Upper lobe of right lung (tissue), 1 donor: ENCODE results near the gene APBB1IP. TPM values are rescaled to one million over a fixed set of nuclear protein-coding genes. Genes with fewer than 3 reads are reported as not detected.
"Not testable (repeated sequence)": the region's sequence is repeated elsewhere in the genome, so short reads cannot be mapped to it uniquely, and the experiment has no call there.

Source experiments
- ATAC-seq: fragments of 200-7000 bp; cut with Tn5 transposase; one replicate; pipeline ENCODE4 v1.9.1; 2020; ENCODE audit warnings: mild to moderate bottlenecking, moderate library complexity
- DNase-seq: peaks from one replicate; pipeline ENCODE4 v3.0.0-alpha.2; 2020
- H3K27ac ChIP-seq: fragments of 200-600 bp; one replicate; pipeline ENCODE4 v1.8.0; 2022
- H3K27me3 ChIP-seq: fragments of 200-600 bp; one replicate; pipeline ENCODE4 v1.8.0; 2022; ENCODE audit warnings: mild to moderate bottlenecking
- H3K36me3 ChIP-seq: fragments of 200-600 bp; one replicate; pipeline ENCODE4 v1.8.0; 2022
- H3K4me1 ChIP-seq: fragments of 200-600 bp; one replicate; pipeline ENCODE4 v1.8.0; 2022
- H3K4me3 ChIP-seq: fragments of 200-600 bp; one replicate; pipeline ENCODE4 v1.8.0; 2022; ENCODE audit warnings: mild to moderate bottlenecking
- H3K9me3 ChIP-seq: fragments of 200-600 bp; one replicate; pipeline ENCODE4 v1.8.0; 2022
- CTCF ChIP-seq: fragments of 200-600 bp; IDR thresholded peaks from one replicate; pipeline ENCODE4 v1.8.0; 2022; ENCODE audit warnings: antibody characterized with exemption
- intact Hi-C: fragments of 100-400 bp; cut with DNase I; formaldehyde crosslinking; loops from one replicate; pipeline ENCODE4 v1.11.0; 2022
- long read RNA-seq: library from polyadenylated mRNA; unstranded; transcript quantifications from one replicate; pipeline ENCODE4 v2.0.0, GENCODE V29; 2021
- total RNA-seq: library from RNA; stranded (reverse); fragmentation: NEBNext Ultra II Directional; extraction: Animal tissue kit (Norgen Biotek cat#: 25700); gene quantifications from one replicate; pipeline ENCODE4 v1.2.1, GENCODE V29; 2021
- donor health status: DM: no; HTN: yes; CAD: no; lungs with severe emphysema.

APBB1IP gene
- total RNA-seq, result 19.2 TPM
- long read RNA-seq, partial matches to known transcripts, result 5 of 14 reads
- long read RNA-seq, other reads (novel, unspliced or antisense), result 9 of 14 reads

GRCh38 chr10:26437637-26438461, at the start of gene APBB1IP:
Gene APBB1IP, plus strand, starts transcription at chr10:26438341. Its CDS starts 53,986 bp downstream, at chr10:26492327.
- intact Hi-C loops, result no loop called here
- Histone ChIP-seq H3K27me3 (no peaks in the 10 kb centered on the region), H3K9me3 (no peaks in the 10 kb centered on the region), H3K36me3 (no peaks in the 10 kb centered on the region), H3K4me3 (peak within 1 kb of the TSS; percentile 63), H3K4me1 (peaks cover 6% of the 10 kb centered on the region), H3K27ac (peak within 1 kb of the TSS; percentile 85)
- DNase-seq, result peak; percentile 94
- no peak for TF ChIP-seq CTCF
- ATAC-seq, result peak; percentile 95

- H3K27me3 ChIP-seq, result peaks cover 17% of the 10 kb centered on the region
- no peak for TF ChIP-seq CTCF
- H3K9me3 ChIP-seq, result no peaks in the 10 kb centered on the region
- no peaks in the 10 kb centered on the region for H3K36me3 ChIP-seq
- ATAC-seq (no peak), DNase-seq (no peak)
- no peak overlapping the region for H3K4me3 ChIP-seq
- no peak overlapping the region for H3K27ac ChIP-seq
- intact Hi-C loops, result no loop called here
- H3K4me1 ChIP-seq, result no peaks in the 10 kb centered on the region
These were observed 48.6 kb upstream of the APBB1IP start for GRCh38 chr10:26389533-26389932.

- Histone ChIP-seq H3K9me3 (no peaks in the 10 kb centered on the region), H3K27me3 (peaks cover 17% of the 10 kb centered on the region), H3K4me1 (no peaks in the 10 kb centered on the region), H3K36me3 (no peaks in the 10 kb centered on the region), H3K4me3 (no peak overlapping the region), H3K27ac (no peak overlapping the region)
- intact Hi-C loops, result no loop called here
- ATAC-seq (peak; percentile 80), DNase-seq (no peak)
- no peak for TF ChIP-seq CTCF
These were observed 46.1 kb upstream of the APBB1IP start for GRCh38 chr10:26391701-26392695.

- ATAC-seq, H3K36me3 ChIP-seq, H3K4me1 ChIP-seq, H3K27me3 ChIP-seq, intact Hi-C loops, DNase-seq, H3K27ac ChIP-seq, H3K4me3 ChIP-seq, H3K9me3 ChIP-seq: not testable (repeated sequence)
These were observed 39.8 kb upstream of the APBB1IP start for GRCh38 chr10:26398353-26398752.

- no peak for TF ChIP-seq CTCF
- H3K4me1 ChIP-seq, result no peaks in the 10 kb centered on the region
- H3K36me3 ChIP-seq, result no peaks in the 10 kb centered on the region
- H3K9me3 ChIP-seq, result no peaks in the 10 kb centered on the region
- ATAC-seq (peak; percentile 71), DNase-seq (no peak)
- no peak overlapping the region for H3K4me3 ChIP-seq
- H3K27me3 ChIP-seq, result no peaks in the 10 kb centered on the region
- intact Hi-C loops, result no loop called here
- H3K27ac ChIP-seq, result no peak overlapping the region
These were observed 30.7 kb upstream of the APBB1IP start for GRCh38 chr10:26407406-26407969.
